Transverse colon (tissue), 4 donors: ENCODE results near the gene HIVEP2. TPM values are rescaled to one million over a fixed set of nuclear protein-coding genes. Genes with fewer than 3 reads are reported as not detected.

Experiments used
- DNase-seq: peaks from one replicate; pipeline ENCODE4 v3.0.0-alpha.2; 2019
- H3K27ac ChIP-seq, 4 donors: fragments of 200-600 bp; sonication (generic); 2 replicates each; pipeline ENCODE4 v1.5.1; 2016 to 2018; ENCODE audit warnings: inconsistent platforms in 4 of 4
- H3K27me3 ChIP-seq: fragments of 200-600 bp; sonication (generic); 2 replicates; pipeline ENCODE4 v1.5.1; 2017; ENCODE audit warnings: inconsistent platforms
- H3K36me3 ChIP-seq, 4 donors: fragments of 200-600 bp; sonication (generic); 2 replicates each; pipeline ENCODE4 v1.5.1; 2017 to 2019; ENCODE audit warnings: inconsistent platforms in 4 of 4
- H3K4me1 ChIP-seq, 4 donors: fragments of 200-600 bp; sonication (generic); 2 replicates each; pipeline ENCODE4 v1.5.1; 2017 to 2020; ENCODE audit warnings: inconsistent platforms in 4 of 4
- H3K4me3 ChIP-seq, 4 donors: fragments of 200-600 bp; sonication (generic); 1 replicate in 1 of 4; 2 replicates in 3 of 4; pipeline versions ENCODE4 v1.5.1 to v1.6.1; 2017 to 2019; ENCODE audit warnings: inconsistent platforms in 4 of 4
- H3K9me3 ChIP-seq, 2 donors: fragments of 200-600 bp; sonication (generic); 2 replicates each; pipeline ENCODE4 v1.5.1; 2017 to 2019; ENCODE audit warnings: inconsistent platforms in 2 of 2
- CTCF ChIP-seq, 5 experiments: fragments of 200-600 bp in 3 of 5; fragments of 450-650 bp in 2 of 5; sonication (generic) in 3 of 5; IDR thresholded peaks; 1 replicate in 2 of 5; 2 replicates in 3 of 5; pipeline ENCODE4 v1.5.1; 2016 to 2017; ENCODE audit warnings: antibody characterized with exemption in 5 of 5, inconsistent platforms in 3 of 5, mild to moderate bottlenecking in 2 of 5, moderate library complexity in 1 of 5
- EP300 ChIP-seq: sonication (generic); formaldehyde crosslinking; IDR thresholded peaks from one replicate; pipeline ENCODE4 v1.6.1; 2017; ENCODE audit warnings: antibody characterized with exemption, low read depth
- POLR2A ChIP-seq: fragments of 450-650 bp; IDR thresholded peaks from one replicate; pipeline ENCODE4 v1.6.1; 2016; ENCODE audit warnings: antibody characterized with exemption, mild to moderate bottlenecking, moderate library complexity
- POLR2AphosphoS5 ChIP-seq, 3 donors: sonication (generic); formaldehyde crosslinking; IDR thresholded peaks; one replicate each; pipeline ENCODE4 v1.6.1; 2016; ENCODE audit warnings: antibody characterized with exemption in 3 of 3
- WGBS, 2 donors: methylation state at CpG; one replicate each; pipeline ENCODE4 v1.1.5; 2018; ENCODE audit warnings: low coverage in 1 of 2; 5-methylcytosine and 5-hydroxymethylcytosine counted together
- in situ Hi-C, 4 donors: fragments of 200-750 bp; cut with MboI; loops; one replicate each; pipeline versions ENCODE4 v1.15.0 to v1.15.1; 2017; ENCODE audit warnings: low sequenced_read_pairs in 3 of 4, low pct_ligation_motif_present in 1 of 4, low pct_unique_long_range_greater_than_20kb in 1 of 4
- intact Hi-C: fragments of 100-400 bp; cut with DNase I; formaldehyde crosslinking; loops from one replicate; pipeline ENCODE4 v1.15.1; 2023; ENCODE audit warnings: low total_unique reads
- total RNA-seq, 4 donors: library from RNA; depleted of rRNA; stranded (reverse); fragments of >200 nt; gene quantifications; one replicate each; pipeline ENCODE4 v1.1.0, GENCODE V29; 2016

Gene HIVEP2
- total RNA-seq, 4 donors from 2014 or later = 10.0 to 22.5 (median 13.7) TPM

GRCh38 chr6:142881290-142881689 is 63.7 kb downstream of the HIVEP2 start:
- Histone ChIP-seq H3K27me3 (no peaks in the 10 kb centered on the region), H3K4me3 (no peak overlapping the region), H3K9me3 (no peaks in the 10 kb centered on the region), H3K4me1 (peaks cover 6 to 18% (median 12%) of the 10 kb centered on the region in 4 donors), H3K27ac (no peak overlapping the region), H3K36me3 (no peaks in the 10 kb centered on the region)
- in situ Hi-C loops (loop anchor here in 1 of 4 donors (10.0 kb wide), 1 partner anchor 186 kb away; no protein-coding TSS in a partner anchor), intact Hi-C loops (loop anchor here (10.0 kb wide), 1 partner anchor 64 kb away; the partner anchor contains the start of gene HIVEP2)
- WGBS, 2 donors = 98 to 100% methylated on average over 1 of the region's 1 CpG
- no peak for TF ChIP-seq CTCF (IDR thresholded peaks at IDR 0.05)
- TF ChIP-seq EP300 = no peak
- no peak for TF ChIP-seq POLR2AphosphoS5 (IDR thresholded peaks at IDR 0.05)
- no peak for TF ChIP-seq POLR2A
- no peak for DNase-seq

GRCh38 chr6:142880201-142880600 is 64.8 kb downstream of the HIVEP2 start:
- no peak for DNase-seq
- WGBS, 2 donors = 100% methylated on average over 1 to 2 of the region's 2 CpGs
- Histone ChIP-seq H3K4me3 (no peak overlapping the region), H3K27me3 (no peaks in the 10 kb centered on the region), H3K36me3 (no peaks in the 10 kb centered on the region), H3K27ac (no peak overlapping the region), H3K9me3 (no peaks in the 10 kb centered on the region), H3K4me1 (peaks cover 5 to 14% (median 9%) of the 10 kb centered on the region in 4 donors)
- intact Hi-C loops = loop anchor here (10.0 kb wide), 1 partner anchor 65 kb away; the partner anchor contains the start of gene HIVEP2
- in situ Hi-C loops = loop anchor here in 1 of 4 donors (10.0 kb wide), 1 partner anchor 185 kb away; no protein-coding TSS in a partner anchor
- no peak for TF ChIP-seq CTCF (IDR thresholded peaks at IDR 0.05)
- no peak for TF ChIP-seq POLR2A
- TF ChIP-seq POLR2AphosphoS5 (IDR thresholded peaks at IDR 0.05) = no peak
- no peak for TF ChIP-seq EP300

GRCh38 chr6:142879527-142879926 is 65.4 kb downstream of the HIVEP2 start:
- intact Hi-C loops = no loop called here

GRCh38 chr6:142879076-142879475 is 65.9 kb downstream of the HIVEP2 start:
- H3K9me3 ChIP-seq = no peaks in the 10 kb centered on the region
- H3K27me3 ChIP-seq = no peaks in the 10 kb centered on the region
- 88 to 93% methylated on average over 4 to 6 of the region's 6 CpGs for WGBS, 2 donors
- intact Hi-C loops (no loop called here), in situ Hi-C loops (no loop called here)
- no peaks in the 10 kb centered on the region for H3K36me3 ChIP-seq
- no peak overlapping the region for H3K27ac ChIP-seq
- no peak overlapping the region for H3K4me3 ChIP-seq
- peaks cover 0 to 12% (median 6%) of the 10 kb centered on the region in 4 donors for H3K4me1 ChIP-seq
- TF ChIP-seq CTCF (IDR thresholded peaks at IDR 0.05) = no peak
- no peak for DNase-seq

More at GRCh38 chr6:142879527-142879926, 65.4 kb downstream of the HIVEP2 start:
- Histone ChIP-seq H3K36me3 (no peaks in the 10 kb centered on the region), H3K27me3 (no peaks in the 10 kb centered on the region), H3K4me3 (no peak overlapping the region), H3K27ac (no peak overlapping the region), H3K4me1 (peaks cover 0 to 9% (median 8%) of the 10 kb centered on the region in 4 donors), H3K9me3 (no peaks in the 10 kb centered on the region)
- in situ Hi-C loops = no loop called here
- TF ChIP-seq POLR2AphosphoS5 (IDR thresholded peaks at IDR 0.05) (no peak), EP300 (no peak), CTCF (IDR thresholded peaks at IDR 0.05) (no peak), POLR2A (no peak)
- WGBS, 2 donors = 80 to 90% methylated on average over 1 to 2 of the region's 2 CpGs
- DNase-seq = no peak
